ENCODE data around the gene TTC9B.

DNA sequence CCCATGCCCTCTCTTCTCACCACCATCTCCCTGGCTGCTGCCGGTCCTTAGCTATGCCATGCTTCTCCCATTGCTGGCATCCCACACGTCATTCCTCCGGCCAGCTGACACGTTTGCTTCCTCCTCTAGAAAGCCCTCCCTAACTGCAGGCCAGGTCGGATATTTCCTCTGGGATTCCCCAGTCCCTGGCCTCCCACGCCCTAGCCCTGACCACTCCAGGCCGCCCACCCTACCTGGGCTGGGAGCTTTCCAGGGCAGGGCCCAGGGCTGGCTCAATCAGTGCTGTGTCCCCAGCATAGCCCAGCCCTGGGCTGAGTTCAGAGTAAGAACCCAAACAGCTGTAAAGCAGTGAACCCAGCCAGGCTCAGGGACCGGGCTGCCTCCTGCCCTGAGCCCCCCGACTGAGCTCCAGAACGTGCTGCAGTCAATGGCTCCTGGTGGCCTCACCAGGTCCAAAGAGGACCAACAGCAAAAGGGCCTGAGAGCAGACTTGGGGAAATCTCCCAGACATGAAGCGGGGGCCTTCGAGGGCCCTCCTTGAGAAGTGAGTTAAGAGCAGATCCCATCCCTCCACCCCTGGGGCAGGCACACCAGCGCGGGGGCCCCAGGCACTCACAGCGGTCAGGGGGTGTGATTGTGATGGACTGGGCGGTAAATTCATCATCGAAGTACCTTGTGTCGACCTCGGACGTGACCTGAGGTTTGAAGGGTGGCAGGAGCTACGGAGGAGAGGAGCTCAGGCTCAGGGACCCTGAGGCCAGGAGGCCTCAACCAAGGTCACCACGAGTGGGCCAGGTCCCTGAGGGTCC is 16.4 kb upstream of the TTC9B start:
- no peak for TF ChIP-seq EZH2 (IDR thresholded peaks at IDR 0.05)
- no peak for TF ChIP-seq POLR2AphosphoS5 (IDR thresholded peaks at IDR 0.05; ENCODE audit: borderline replicate concordance, low read depth, low read length)

Data from SK-N-MC (cell line).